ENCODE measurements around the gene CCDC110.
"Not testable (repeated sequence)": the region's sequence is repeated elsewhere in the genome, so short reads cannot be mapped to it uniquely, and the experiment has no call there.

Gene CCDC110

DNA sequence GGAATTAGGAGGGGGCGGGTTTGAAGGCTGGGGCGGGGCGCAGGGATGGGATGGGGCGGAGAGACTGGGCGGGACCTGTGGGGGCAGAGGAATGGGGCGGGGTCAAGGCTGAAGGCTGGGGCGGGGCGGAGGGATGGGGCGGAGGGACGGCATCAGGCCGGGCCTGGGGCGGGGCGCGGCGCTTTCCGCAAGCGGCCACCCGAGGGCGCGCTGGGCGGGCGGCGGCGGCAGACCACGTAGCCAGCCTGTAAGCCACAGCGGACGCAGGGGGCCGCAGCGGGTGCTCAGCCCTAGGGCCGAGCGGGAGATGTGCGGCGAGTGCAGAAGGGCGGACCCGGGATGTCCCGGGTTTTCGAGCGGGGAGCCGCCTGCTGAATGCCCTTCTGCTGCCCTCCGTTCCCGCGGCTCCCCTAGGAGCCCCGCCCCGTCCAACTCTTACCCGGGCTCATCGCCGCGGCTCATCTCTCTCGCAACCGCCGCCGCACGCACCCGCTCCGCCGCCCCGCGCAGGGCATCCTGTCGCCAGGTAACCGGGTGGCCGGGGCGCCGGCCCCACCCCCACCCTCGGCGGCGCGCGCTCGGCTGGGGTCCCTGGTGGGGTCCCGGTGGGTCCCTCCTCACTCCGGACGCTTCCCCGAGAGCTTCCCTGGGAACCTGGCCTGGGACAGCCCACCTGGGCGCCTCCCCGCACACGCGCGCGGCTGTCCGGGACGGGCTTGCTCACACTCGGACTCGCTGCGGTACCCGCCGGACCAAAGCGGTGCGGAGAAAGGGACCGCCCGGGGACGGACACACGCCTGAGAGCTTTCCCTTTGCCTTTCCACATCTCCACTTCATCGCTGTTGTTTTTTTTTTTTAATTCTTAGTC, at the start of gene CCDC110:
CCDC110 (minus strand) TSS at position 499 of the 868 bp plus-strand sequence; CDS start at position 449, 50 bp downstream.
- DNase-seq = peak; percentile 23 to 98 (median 90)

DNA sequence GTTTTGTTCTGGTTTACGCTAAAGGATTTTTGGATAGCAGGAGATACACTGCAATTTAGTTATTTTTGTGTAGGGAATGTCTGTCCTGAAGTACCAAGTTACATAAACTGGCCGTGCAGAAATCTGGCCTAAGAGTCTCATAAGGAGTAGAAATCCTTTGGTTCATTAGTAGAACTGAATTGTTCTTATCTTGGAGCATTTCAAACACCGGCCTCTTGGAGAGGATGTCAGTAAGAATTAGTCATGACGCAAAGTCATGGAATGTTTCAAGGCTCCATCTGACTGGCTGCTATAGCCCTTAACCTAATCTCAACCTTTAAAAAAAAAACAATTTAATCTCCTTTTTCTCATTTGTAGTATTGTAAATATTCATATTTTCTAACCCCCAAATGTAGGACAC, 48.6 kb upstream of the CCDC110 start:
- no peak for DNase-seq

DNA sequence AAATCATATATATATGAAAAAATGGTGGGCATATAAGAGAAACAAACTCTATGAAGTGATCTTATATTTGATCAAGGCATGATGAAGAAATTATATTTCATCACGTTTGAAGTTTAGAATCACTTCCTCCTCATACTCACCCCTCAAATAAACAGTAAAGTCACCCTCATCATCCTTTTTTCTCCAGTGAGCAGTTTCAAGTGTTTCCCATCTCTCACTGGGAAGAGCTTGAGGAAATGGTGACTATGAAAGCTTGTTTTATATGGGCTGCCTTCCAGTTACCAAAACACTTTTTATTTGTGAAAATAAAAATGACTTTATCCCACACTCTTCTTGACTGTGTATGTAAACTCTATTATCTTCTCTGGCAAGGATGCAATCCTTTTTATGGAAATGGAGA, 47.0 kb upstream of the CCDC110 start:
- DNase-seq = no peak

DNA sequence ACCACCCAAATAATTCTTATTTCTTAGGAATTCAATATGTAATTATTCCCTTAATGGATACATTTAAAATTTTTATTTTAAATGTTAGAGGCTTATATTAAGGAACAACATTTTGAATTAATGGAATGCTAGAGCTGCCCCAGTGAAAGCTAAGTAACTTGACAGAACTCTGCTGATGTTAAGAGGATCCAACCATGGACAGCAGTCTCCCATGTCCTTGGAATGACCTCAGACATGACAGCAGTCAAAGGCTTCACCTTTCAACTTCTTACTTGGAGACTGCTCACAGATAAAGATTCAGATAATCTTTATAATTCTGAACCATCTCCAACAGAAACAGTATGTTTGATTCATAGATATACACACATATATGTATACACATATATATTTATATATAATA, 46.5 kb upstream of the CCDC110 start:
- DNase-seq = no peak

DNA sequence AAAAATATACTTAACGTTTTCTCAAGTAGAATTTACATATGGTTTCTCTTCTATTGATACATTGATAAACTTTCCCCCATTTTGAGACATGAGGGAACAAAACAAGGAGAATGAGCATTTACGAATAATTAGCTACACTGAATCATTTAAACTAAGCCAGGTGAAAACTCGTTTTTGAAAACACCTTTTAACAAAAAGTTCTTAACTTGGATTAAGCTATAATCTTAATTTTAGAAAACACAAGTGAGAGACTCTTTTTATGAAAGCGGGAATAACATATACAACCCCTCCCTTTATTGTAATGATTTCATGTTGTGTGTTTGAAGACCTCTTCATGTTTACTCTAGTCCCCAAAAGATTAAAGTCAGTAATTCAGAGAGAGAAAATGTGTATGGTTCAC, 43.7 kb upstream of the CCDC110 start:
- no peak for DNase-seq

- no peak for DNase-seq
These were observed 42.7 kb upstream of the CCDC110 start for GRCh38 chr4:185514182-185514697.

GRCh38 chr4:185513489-185514181, 42.1 kb upstream of the CCDC110 start:
- DNase-seq = no peak

GRCh38 chr4:185512516-185512915, 41.0 kb upstream of the CCDC110 start:
- no peak for DNase-seq

- not testable (repeated sequence) for DNase-seq
These were observed 39.7 kb upstream of the CCDC110 start for GRCh38 chr4:185511243-185511642.

- DNase-seq = no peak
These were observed 39.3 kb upstream of the CCDC110 start for GRCh38 chr4:185510806-185511205.

GRCh38 chr4:185508181-185508580, 36.6 kb upstream of the CCDC110 start:
- no peak for DNase-seq

DNA sequence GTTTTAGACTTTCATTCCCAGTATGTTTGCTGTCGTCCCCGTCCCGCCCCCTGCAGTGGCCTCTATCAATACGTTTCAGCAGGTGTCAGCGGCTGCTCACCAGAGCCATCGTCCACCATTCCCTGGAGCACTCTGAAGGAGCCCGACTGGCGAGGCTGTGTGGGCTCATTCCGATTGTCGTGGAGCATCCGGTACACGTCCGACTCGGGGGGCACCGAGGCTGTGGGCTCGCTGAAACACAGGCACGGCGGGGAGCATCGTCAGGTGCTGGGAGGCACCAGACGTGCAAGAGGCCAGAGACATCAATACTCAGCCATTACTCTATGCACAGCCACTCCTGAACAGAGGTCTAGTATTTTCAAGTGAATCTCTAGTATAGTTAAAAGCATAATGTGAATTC, 34.9 kb upstream of the CCDC110 start:
- DNase-seq = no peak

- DNase-seq = no peak
These were observed 32.8 kb upstream of the CCDC110 start for GRCh38 chr4:185504098-185505047.

DNA sequence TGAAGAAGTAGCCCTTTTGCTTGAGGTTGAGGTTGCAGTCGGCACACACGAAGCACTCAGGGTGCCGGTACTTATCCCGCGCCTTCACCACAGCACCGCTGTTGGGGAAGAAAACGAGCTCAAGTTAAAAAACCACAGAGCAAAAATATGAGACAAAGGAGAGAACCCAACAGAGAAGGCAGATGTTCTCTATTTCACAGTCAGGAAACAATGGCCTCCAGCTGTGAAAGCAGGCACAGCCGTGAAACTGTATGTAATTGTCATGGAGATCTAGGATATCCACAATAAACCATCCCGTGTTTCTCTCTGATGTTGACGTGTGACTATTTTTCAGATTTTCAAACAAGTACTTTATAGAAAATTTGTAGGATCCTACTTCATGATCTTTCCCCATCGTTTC, 30.9 kb upstream of the CCDC110 start:
- no peak for DNase-seq

DNA sequence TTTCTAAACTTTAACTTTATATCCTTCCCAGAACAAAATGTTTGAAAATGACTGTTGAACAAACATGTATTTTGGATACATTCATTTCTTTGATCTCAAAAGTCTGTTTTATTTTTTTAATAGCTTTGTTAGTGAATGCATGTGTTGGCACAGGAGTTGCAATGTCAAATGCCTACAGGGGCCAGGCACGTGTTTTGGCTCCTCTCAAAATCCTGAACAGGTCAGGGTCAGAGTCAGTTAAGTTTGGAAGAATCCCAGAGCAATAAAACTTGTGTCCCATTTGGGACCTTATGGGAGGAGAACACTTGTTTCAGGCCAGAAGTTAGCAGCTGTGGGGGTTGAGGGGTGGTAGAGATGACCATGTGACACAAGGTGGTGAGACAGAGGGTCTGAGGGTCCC, 29.0 kb upstream of the CCDC110 start:
- DNase-seq = no peak

DNA sequence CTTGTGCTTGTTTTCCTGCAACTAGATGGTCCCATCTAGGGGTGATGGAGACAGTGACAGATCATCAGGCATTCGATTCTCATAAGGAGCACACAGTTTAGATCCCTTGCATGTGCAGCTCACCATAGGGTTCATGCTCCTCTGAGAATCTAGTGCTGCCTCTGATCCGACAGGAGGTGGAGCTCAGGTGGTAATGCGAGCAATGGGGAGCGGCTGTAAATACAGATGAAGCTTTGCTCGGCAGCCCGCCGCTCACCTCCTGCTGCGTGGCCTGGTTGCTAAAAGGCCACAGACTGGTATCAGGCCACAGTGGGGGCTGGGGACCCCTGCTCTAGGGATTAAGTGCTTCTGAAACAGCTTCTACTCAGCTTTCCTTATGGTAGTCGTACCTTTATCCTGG, 28.5 kb upstream of the CCDC110 start:
- no peak for DNase-seq

DNA sequence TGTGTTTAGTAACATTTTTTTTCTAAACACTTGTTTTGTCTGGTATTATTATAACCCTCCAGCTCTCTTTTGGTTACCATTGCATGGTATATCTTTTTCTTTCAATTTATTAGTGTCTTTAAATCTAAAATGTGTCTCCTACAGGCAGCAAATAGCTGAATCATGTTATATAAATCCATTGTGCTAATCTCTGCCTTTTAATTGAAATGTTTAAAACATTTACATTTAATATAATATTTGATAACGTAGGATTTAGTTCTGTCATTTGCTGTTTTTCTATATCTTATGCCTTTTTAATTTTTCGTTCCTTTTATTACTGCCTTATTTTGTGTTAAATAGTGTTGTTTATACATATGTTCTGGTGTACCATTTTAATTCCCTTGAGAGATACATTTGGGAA, 17.1 kb upstream of the CCDC110 start:
- no peak for DNase-seq

DNA sequence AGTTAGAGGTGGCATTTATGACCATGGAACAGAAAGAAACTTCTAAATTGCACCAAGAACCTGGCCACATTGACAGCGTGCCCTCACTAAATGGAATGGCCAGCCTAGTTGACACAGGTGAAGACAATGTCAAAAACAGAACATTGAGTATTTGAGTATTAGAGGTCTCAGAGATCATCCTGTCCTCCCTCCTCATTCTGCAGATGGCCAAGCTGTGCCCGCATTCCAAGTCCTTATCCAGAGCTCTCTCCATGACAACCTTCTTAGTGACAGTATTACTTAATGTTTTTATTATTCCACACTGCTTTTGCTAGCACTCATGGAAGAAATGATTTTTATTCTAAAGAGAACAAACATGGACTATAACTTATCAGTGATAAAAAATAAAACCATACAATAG, 9.9 kb upstream of the CCDC110 start:
- no peak for DNase-seq

DNA sequence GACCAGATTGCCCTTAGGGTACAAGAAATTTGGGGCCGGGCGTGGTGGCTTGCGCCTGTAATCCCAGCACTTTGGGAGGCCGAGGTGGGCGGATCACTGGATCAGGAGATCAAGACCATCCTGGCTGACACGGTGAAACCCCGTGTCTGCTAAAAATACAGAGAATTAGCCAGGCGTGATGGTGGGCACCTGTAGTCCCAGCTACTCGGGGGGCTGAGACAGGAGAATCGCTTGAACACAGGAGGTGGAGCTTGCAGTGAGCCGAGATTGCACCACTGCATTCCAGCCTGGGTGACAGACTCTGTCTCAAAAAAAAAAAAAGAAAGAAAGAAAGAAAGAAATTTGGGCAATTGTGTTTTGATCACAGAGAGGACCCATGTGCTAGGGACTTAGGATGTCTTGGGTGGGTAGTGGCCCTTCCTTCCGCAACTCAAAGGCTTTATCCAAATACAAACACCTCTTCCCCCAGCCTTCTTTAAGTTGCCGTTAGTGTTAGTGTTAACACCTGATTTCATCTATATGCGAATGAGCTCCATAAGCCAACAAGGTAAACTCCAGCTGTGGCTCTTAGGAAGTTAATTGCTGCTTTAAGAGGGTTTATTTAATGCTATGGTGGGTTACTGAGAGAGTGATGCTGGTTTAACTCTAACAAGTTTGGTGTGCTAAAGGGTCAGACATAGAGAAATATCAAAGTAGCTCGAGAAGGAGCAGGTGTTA, 8.6 kb upstream of the CCDC110 start:
- DNase-seq = no peak

DNA sequence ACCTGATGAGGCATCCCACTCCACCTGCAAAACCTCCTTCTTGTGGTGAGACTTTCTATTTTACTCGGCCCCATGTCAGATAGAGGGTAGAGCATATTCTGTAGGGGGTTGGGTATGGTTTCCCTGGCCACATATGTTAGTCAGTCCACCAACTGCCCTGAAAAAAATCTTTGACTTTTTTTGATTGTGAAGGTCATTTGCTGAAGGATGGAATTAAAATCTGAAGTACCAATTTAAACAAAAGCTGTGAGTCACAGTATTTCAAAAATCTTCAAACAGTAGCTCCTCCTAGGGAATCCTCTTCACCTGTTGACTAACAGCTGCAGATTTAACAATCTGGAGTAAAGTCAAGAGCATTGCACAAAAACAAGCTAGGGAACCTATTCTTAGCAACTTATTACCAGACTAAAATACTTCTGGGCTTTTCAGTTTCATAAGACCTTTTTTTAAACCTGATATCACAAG, 8.0 kb upstream of the CCDC110 start:
- no peak for DNase-seq

- DNase-seq = no peak
These were observed 1.7 kb upstream of the CCDC110 start for GRCh38 chr4:185473247-185473646.
